Measurements from ENCODE around the gene ARMC2.

The ARMC2 gene

GRCh38 chr6:108996208-108996607 lies 148.0 kb downstream of the ARMC2 start:
- H3K27ac Mint-ChIP-seq = no peak overlapping the region
- H3K36me3 Mint-ChIP-seq (ENCODE audit: low read depth) = peaks cover 17% of the 10 kb centered on the region
- H3K4me1 Mint-ChIP-seq = no peaks in the 10 kb centered on the region
- no peak for DNase-seq
- H3K9me3 Mint-ChIP-seq = no peaks in the 10 kb centered on the region
- H3K27me3 Mint-ChIP-seq (ENCODE audit: low read depth, poor library complexity) = no peaks in the 10 kb centered on the region
- no peak for TF ChIP-seq CTCF (IDR thresholded peaks at IDR 0.05)
- H3K4me3 Mint-ChIP-seq = no peak overlapping the region

GRCh38 chr6:108998485-108998884 lies 150.3 kb downstream of the ARMC2 start:
- no peak for TF ChIP-seq CTCF (IDR thresholded peaks at IDR 0.05)
- no peak overlapping the region for H3K4me3 Mint-ChIP-seq
- DNase-seq = no peak
- peaks cover 9% of the 10 kb centered on the region for H3K36me3 Mint-ChIP-seq (ENCODE audit: low read depth)
- H3K27me3 Mint-ChIP-seq (ENCODE audit: low read depth, poor library complexity) = no peaks in the 10 kb centered on the region
- no peak overlapping the region for H3K27ac Mint-ChIP-seq
- H3K9me3 Mint-ChIP-seq = no peaks in the 10 kb centered on the region
- H3K4me1 Mint-ChIP-seq = no peaks in the 10 kb centered on the region

GRCh38 chr6:108999428-108999827 lies 151.2 kb downstream of the ARMC2 start:
- Mint-ChIP-seq H3K4me1 (no peaks in the 10 kb centered on the region), H3K9me3 (no peaks in the 10 kb centered on the region), H3K27me3 (ENCODE audit: low read depth, poor library complexity) (no peaks in the 10 kb centered on the region), H3K27ac (no peak overlapping the region), H3K36me3 (ENCODE audit: low read depth) (peaks cover 9% of the 10 kb centered on the region), H3K4me3 (no peak overlapping the region)
- no peak for TF ChIP-seq CTCF (IDR thresholded peaks at IDR 0.05)
- DNase-seq = no peak

- Mint-ChIP-seq H3K4me3 (no peak overlapping the region), H3K27me3 (ENCODE audit: low read depth, poor library complexity) (no peaks in the 10 kb centered on the region), H3K36me3 (ENCODE audit: low read depth) (peaks cover 9% of the 10 kb centered on the region), H3K27ac (no peak overlapping the region), H3K4me1 (no peaks in the 10 kb centered on the region), H3K9me3 (no peaks in the 10 kb centered on the region)
- TF ChIP-seq CTCF (IDR thresholded peaks at IDR 0.05) = no peak
- no peak for DNase-seq
These were observed 152.1 kb downstream of the ARMC2 start for GRCh38 chr6:109000289-109000688.

- no peak for TF ChIP-seq CTCF (IDR thresholded peaks at IDR 0.05)
- H3K4me1 Mint-ChIP-seq = no peaks in the 10 kb centered on the region
- no peaks in the 10 kb centered on the region for H3K27me3 Mint-ChIP-seq (ENCODE audit: low read depth, poor library complexity)
- peaks cover 9% of the 10 kb centered on the region for H3K36me3 Mint-ChIP-seq (ENCODE audit: low read depth)
- no peak for DNase-seq
- no peaks in the 10 kb centered on the region for H3K9me3 Mint-ChIP-seq
- no peak overlapping the region for H3K4me3 Mint-ChIP-seq
- H3K27ac Mint-ChIP-seq = no peak overlapping the region
These were observed 153.2 kb downstream of the ARMC2 start for GRCh38 chr6:109001291-109001894.

GRCh38 chr6:109002051-109002697 lies 154.0 kb downstream of the ARMC2 start:
- no peak overlapping the region for H3K4me3 Mint-ChIP-seq

More at GRCh38 chr6:109002051-109002697, 154.0 kb downstream of the ARMC2 start:
- Mint-ChIP-seq H3K4me1 (peaks cover 6% of the 10 kb centered on the region), H3K36me3 (ENCODE audit: low read depth) (peaks cover 9% of the 10 kb centered on the region), H3K27ac (no peak overlapping the region), H3K9me3 (no peaks in the 10 kb centered on the region), H3K27me3 (ENCODE audit: low read depth, poor library complexity) (no peaks in the 10 kb centered on the region)
- TF ChIP-seq CTCF (IDR thresholded peaks at IDR 0.05) = no peak
- no peak for DNase-seq

All from nephron progenitor cell (in vitro differentiated cells).